ENCODE results near the gene ADAMTSL5.
"Not testable (repeated sequence)": the region's sequence is repeated elsewhere in the genome, so short reads cannot be mapped to it uniquely, and the experiment has no call there.

Gene ADAMTSL5

GRCh38 chr19:1502433-1503088, 10.3 kb downstream of the ADAMTSL5 start:
- Mint-ChIP-seq H3K4me1 (ENCODE audit: low read depth) (peaks cover 4% of the 10 kb centered on the region), H3K27me3 (ENCODE audit: low read depth) (peaks cover 10% of the 10 kb centered on the region), H3K27ac (no peak overlapping the region), H3K4me3 (peak overlapping the region; percentile 6), H3K36me3 (ENCODE audit: low read depth) (no peaks in the 10 kb centered on the region), H3K9me3 (no peaks in the 10 kb centered on the region)
- DNase-seq (ENCODE audit: low spot score) = no peak

- no peak for DNase-seq (ENCODE audit: low spot score)
- Mint-ChIP-seq H3K4me3 (no peak overlapping the region), H3K9me3 (no peaks in the 10 kb centered on the region), H3K4me1 (ENCODE audit: low read depth) (peaks cover 2% of the 10 kb centered on the region), H3K36me3 (ENCODE audit: low read depth) (no peaks in the 10 kb centered on the region), H3K27me3 (ENCODE audit: low read depth) (peaks cover 10% of the 10 kb centered on the region), H3K27ac (no peak overlapping the region)
Observed at GRCh38 chr19:1501200-1501595, 11.6 kb downstream of the ADAMTSL5 start.

GRCh38 chr19:1499231-1499630, 13.6 kb downstream of the ADAMTSL5 start:
- H3K27me3 Mint-ChIP-seq (ENCODE audit: low read depth); H3K9me3 Mint-ChIP-seq; H3K4me3 Mint-ChIP-seq; DNase-seq (ENCODE audit: low spot score); H3K4me1 Mint-ChIP-seq (ENCODE audit: low read depth); H3K36me3 Mint-ChIP-seq (ENCODE audit: low read depth); H3K27ac Mint-ChIP-seq: not testable (repeated sequence)

GRCh38 chr19:1497578-1498235, 15.1 kb downstream of the ADAMTSL5 start:
- H3K27ac Mint-ChIP-seq = no peak overlapping the region

GRCh38 chr19:1496714-1497577, 15.9 kb downstream of the ADAMTSL5 start:
- Mint-ChIP-seq H3K9me3 (no peaks in the 10 kb centered on the region), H3K27ac (no peak overlapping the region), H3K27me3 (ENCODE audit: low read depth) (peaks cover 4% of the 10 kb centered on the region), H3K4me1 (ENCODE audit: low read depth) (peaks cover under 1% of the 10 kb centered on the region), H3K4me3 (no peak overlapping the region), H3K36me3 (ENCODE audit: low read depth) (no peaks in the 10 kb centered on the region)
- DNase-seq (ENCODE audit: low spot score) = no peak

More at GRCh38 chr19:1497578-1498235, 15.1 kb downstream of the ADAMTSL5 start:
- Mint-ChIP-seq H3K27me3 (ENCODE audit: low read depth) (no peaks in the 10 kb centered on the region), H3K9me3 (no peaks in the 10 kb centered on the region), H3K4me1 (ENCODE audit: low read depth) (peaks cover 2% of the 10 kb centered on the region), H3K36me3 (ENCODE audit: low read depth) (no peaks in the 10 kb centered on the region), H3K4me3 (no peak overlapping the region)
- DNase-seq (ENCODE audit: low spot score) = no peak

GRCh38 chr19:1495799-1496713, 16.8 kb downstream of the ADAMTSL5 start:
- peaks cover 8% of the 10 kb centered on the region for H3K27me3 Mint-ChIP-seq (ENCODE audit: low read depth)
- no peaks in the 10 kb centered on the region for H3K36me3 Mint-ChIP-seq (ENCODE audit: low read depth)
- no peak overlapping the region for H3K4me3 Mint-ChIP-seq
- H3K4me1 Mint-ChIP-seq (ENCODE audit: low read depth) = peaks cover 4% of the 10 kb centered on the region
- no peaks in the 10 kb centered on the region for H3K9me3 Mint-ChIP-seq
- DNase-seq (ENCODE audit: low spot score) = no peak
- H3K27ac Mint-ChIP-seq = no peak overlapping the region

- Mint-ChIP-seq H3K4me1 (ENCODE audit: low read depth) (peaks cover 8% of the 10 kb centered on the region), H3K9me3 (no peaks in the 10 kb centered on the region), H3K27me3 (ENCODE audit: low read depth) (peaks cover 11% of the 10 kb centered on the region), H3K36me3 (ENCODE audit: low read depth) (no peaks in the 10 kb centered on the region), H3K27ac (no peak overlapping the region), H3K4me3 (no peak overlapping the region)
- no peak for DNase-seq (ENCODE audit: low spot score)
Observed at GRCh38 chr19:1495051-1495798, 17.6 kb downstream of the ADAMTSL5 start.

GRCh38 chr19:1494115-1494815, 18.6 kb downstream of the ADAMTSL5 start:
- no peak for DNase-seq (ENCODE audit: low spot score)
- Mint-ChIP-seq H3K4me3 (no peak overlapping the region), H3K27me3 (ENCODE audit: low read depth) (peaks cover 11% of the 10 kb centered on the region), H3K27ac (no peak overlapping the region), H3K4me1 (ENCODE audit: low read depth) (peaks cover 14% of the 10 kb centered on the region), H3K36me3 (ENCODE audit: low read depth) (no peaks in the 10 kb centered on the region), H3K9me3 (no peaks in the 10 kb centered on the region)

GRCh38 chr19:1492474-1493006, 20.3 kb downstream of the ADAMTSL5 start:
- Mint-ChIP-seq H3K4me3 (no peak overlapping the region), H3K4me1 (ENCODE audit: low read depth) (peaks cover 15% of the 10 kb centered on the region), H3K9me3 (no peaks in the 10 kb centered on the region), H3K36me3 (ENCODE audit: low read depth) (no peaks in the 10 kb centered on the region), H3K27me3 (ENCODE audit: low read depth) (peaks cover 11% of the 10 kb centered on the region), H3K27ac (no peak overlapping the region)
- DNase-seq (ENCODE audit: low spot score) = no peak

- H3K9me3 Mint-ChIP-seq = no peaks in the 10 kb centered on the region
- peaks cover 15% of the 10 kb centered on the region for H3K4me1 Mint-ChIP-seq (ENCODE audit: low read depth)
- no peak for DNase-seq (ENCODE audit: low spot score)
- H3K36me3 Mint-ChIP-seq (ENCODE audit: low read depth) = no peaks in the 10 kb centered on the region
- H3K27me3 Mint-ChIP-seq (ENCODE audit: low read depth) = peaks cover 11% of the 10 kb centered on the region
- peak overlapping the region; percentile 68 for H3K4me3 Mint-ChIP-seq
- H3K27ac Mint-ChIP-seq = peak overlapping the region; percentile 13
Observed at GRCh38 chr19:1491849-1492170, 21.0 kb downstream of the ADAMTSL5 start.

- Mint-ChIP-seq H3K36me3 (ENCODE audit: low read depth) (no peaks in the 10 kb centered on the region), H3K4me3 (peak within 1 kb of the TSS; percentile 89), H3K27me3 (ENCODE audit: low read depth) (peaks cover 11% of the 10 kb centered on the region), H3K27ac (peak within 1 kb of the TSS; percentile 85), H3K9me3 (no peaks in the 10 kb centered on the region), H3K4me1 (ENCODE audit: low read depth) (peaks cover 15% of the 10 kb centered on the region)
- no peak for DNase-seq (ENCODE audit: low spot score)
Observed at GRCh38 chr19:1491114-1491848, 21.5 kb downstream of the ADAMTSL5 start, which contains the start of gene REEP6. REEP6 (plus strand) TSS chr19:1491181; CDS start chr19:1491270, 89 bp downstream.
